Colonic mucosa (tissue), 4 donors: ENCODE data around the gene UGCG. TPM values are rescaled to one million over a fixed set of nuclear protein-coding genes. Genes with fewer than 3 reads are reported as not detected.

Experiments
- DNase-seq: peaks from one replicate; pipeline ENCODE4 v3.0.0-alpha.2; 2020
- H3K27ac ChIP-seq: fragments of 200-600 bp; one replicate; pipeline ENCODE4 v1.8.0; 2021
- H3K27me3 ChIP-seq: fragments of 200-600 bp; one replicate; pipeline ENCODE4 v1.8.0; 2021
- H3K36me3 ChIP-seq: fragments of 200-600 bp; one replicate; pipeline ENCODE4 v1.8.0; 2021
- H3K4me1 ChIP-seq: fragments of 200-600 bp; one replicate; pipeline ENCODE4 v1.8.0; 2021; ENCODE audit warnings: mild to moderate bottlenecking
- H3K4me3 ChIP-seq: fragments of 200-600 bp; one replicate; pipeline ENCODE4 v1.8.0; 2021
- H3K9ac ChIP-seq, 2 donors: one replicate each; pipeline ENCODE4 v1.7.0; 2013; ENCODE audit warnings: control low read depth in 2 of 2, low read depth in 2 of 2, low read length in 2 of 2
- H3K9me3 ChIP-seq: fragments of 200-600 bp; one replicate; pipeline ENCODE4 v1.8.0; 2021
- intact Hi-C: fragments of 100-400 bp; cut with DNase I; formaldehyde crosslinking; loops from one replicate; pipeline ENCODE4 v1.14.1; 2022
- microRNA-seq: library from miRNA; unstranded; fragments of <30 nt; microRNA quantifications from one replicate; pipeline ENCODE4, GENCODE V29; 2019
- total RNA-seq, 2 donors: library from RNA; stranded (reverse); fragmentation: NEBNext Ultra II Directional in 1 of 2; extraction: Animal tissue kit (Norgen Biotek cat#: 25700) in 1 of 2; gene quantifications; one replicate each; pipeline ENCODE4 v1.2.1, GENCODE V29; 2021
- TF ChIP-seq, protein P1 (sequence below): fragments of 200-600 bp; IDR thresholded peaks from one replicate; pipeline ENCODE4 v1.8.0; 2022; ENCODE audit warnings: antibody characterized with exemption, mild to moderate bottlenecking
- donor health status: healthy.
- donor health status: DM: no; HTN: no; CAD: no.
- donor health status: DM: no; HTN: no; CAD: no.

Gene UGCG
- total RNA-seq, 2 donors from 2014 or later = 17.6 to 56.1 TPM

- no peak for DNase-seq
- intact Hi-C loops = no loop called here
- Histone ChIP-seq H3K9me3 (no peaks in the 10 kb centered on the region), H3K27me3 (no peaks in the 10 kb centered on the region), H3K27ac (no peak overlapping the region), H3K4me3 (no peak overlapping the region), H3K36me3 (no peaks in the 10 kb centered on the region), H3K9ac (no peak overlapping the region), H3K4me1 (no peaks in the 10 kb centered on the region)
- TF ChIP-seq, protein P1, sequence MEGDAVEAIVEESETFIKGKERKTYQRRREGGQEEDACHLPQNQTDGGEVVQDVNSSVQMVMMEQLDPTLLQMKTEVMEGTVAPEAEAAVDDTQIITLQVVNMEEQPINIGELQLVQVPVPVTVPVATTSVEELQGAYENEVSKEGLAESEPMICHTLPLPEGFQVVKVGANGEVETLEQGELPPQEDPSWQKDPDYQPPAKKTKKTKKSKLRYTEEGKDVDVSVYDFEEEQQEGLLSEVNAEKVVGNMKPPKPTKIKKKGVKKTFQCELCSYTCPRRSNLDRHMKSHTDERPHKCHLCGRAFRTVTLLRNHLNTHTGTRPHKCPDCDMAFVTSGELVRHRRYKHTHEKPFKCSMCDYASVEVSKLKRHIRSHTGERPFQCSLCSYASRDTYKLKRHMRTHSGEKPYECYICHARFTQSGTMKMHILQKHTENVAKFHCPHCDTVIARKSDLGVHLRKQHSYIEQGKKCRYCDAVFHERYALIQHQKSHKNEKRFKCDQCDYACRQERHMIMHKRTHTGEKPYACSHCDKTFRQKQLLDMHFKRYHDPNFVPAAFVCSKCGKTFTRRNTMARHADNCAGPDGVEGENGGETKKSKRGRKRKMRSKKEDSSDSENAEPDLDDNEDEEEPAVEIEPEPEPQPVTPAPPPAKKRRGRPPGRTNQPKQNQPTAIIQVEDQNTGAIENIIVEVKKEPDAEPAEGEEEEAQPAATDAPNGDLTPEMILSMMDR = no peak
These were observed 83.8 kb downstream of the UGCG start for GRCh38 chr9:111980398-111980797.

DNA sequence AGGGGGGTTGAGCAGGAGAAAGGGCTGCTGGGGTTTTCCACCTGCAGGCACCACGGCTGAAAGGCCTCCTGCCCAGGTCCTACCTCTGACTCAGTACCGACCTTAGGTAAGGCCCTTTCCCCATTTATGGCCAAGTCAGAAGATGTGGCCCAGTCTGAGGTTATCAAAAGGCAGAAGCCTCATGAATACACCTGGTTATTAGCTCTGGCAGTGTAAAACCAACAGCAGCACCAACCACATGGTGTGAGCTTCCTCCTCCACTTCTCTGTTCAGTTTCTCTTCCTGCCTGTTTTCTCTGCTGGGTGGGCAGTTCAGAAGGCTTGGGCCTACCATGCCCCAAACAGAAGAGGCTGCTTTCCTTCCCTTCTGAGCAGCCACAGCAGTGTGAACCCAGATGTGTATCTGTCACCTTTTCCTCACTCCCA lies 86.9 kb downstream of the UGCG start:
- Histone ChIP-seq H3K27me3 (no peaks in the 10 kb centered on the region), H3K4me3 (no peak overlapping the region), H3K36me3 (no peaks in the 10 kb centered on the region), H3K9me3 (no peaks in the 10 kb centered on the region), H3K27ac (no peak overlapping the region), H3K9ac (no peak overlapping the region), H3K4me1 (no peaks in the 10 kb centered on the region)
- DNase-seq = no peak
- TF ChIP-seq, protein P1 = no peak
- intact Hi-C loops = no loop called here

GRCh38 chr9:111984086-111984802 lies 87.6 kb downstream of the UGCG start:
- H3K4me1 ChIP-seq = no peaks in the 10 kb centered on the region
- intact Hi-C loops = no loop called here
- TF ChIP-seq, protein P1 = no peak
- no peak overlapping the region for H3K9ac ChIP-seq
- H3K9me3 ChIP-seq = no peaks in the 10 kb centered on the region
- no peak overlapping the region for H3K4me3 ChIP-seq
- DNase-seq = no peak
- H3K27me3 ChIP-seq = no peaks in the 10 kb centered on the region
- no peaks in the 10 kb centered on the region for H3K36me3 ChIP-seq
- no peak overlapping the region for H3K27ac ChIP-seq

Small RNAs within 50 kb of the gene (microRNA-seq; reads per million reads assigned to microRNA genes)
- gene MIR4668 = not detected

Other genes starting within 250 kb of the UGCG start
- gene GNG10, start 235.2 kb upstream of the UGCG start, total RNA-seq = 10 to 100 TPM; 12.6 to 27.3 TPM
- gene SHOC1, start 101.9 kb upstream of the UGCG start, total RNA-seq = under 1 TPM in 1 of 2 donors, not detected in 1; 0.37 TPM